Bronchial epithelial cell (primary cell): ENCODE measurements around the gene TIMP3. TPM values are rescaled to one million over a fixed set of nuclear protein-coding genes. Genes with fewer than 3 reads are reported as not detected.

Experiments
- DNase-seq: peaks from one replicate; pipeline ENCODE4 v3.0.0-alpha.2; 2010; ENCODE audit warnings: low read depth
- FAIRE-seq: peaks from 2 replicates; lab custom pipeline; 2011; peaks lifted over from hg19 to GRCh38; lab: Jason Lieb, UNC
- H3K27me3 ChIP-seq: 2 replicates; pipeline ENCODE4 v1.5.1; 2011; ENCODE audit warnings: low read length; ENCODE audit not compliant: control insufficient read depth, insufficient read depth
- H3K36me3 ChIP-seq: 2 replicates; pipeline ENCODE4 v1.5.1; 2011; ENCODE audit warnings: low read length; ENCODE audit not compliant: control insufficient read depth, insufficient read depth
- H3K4me3 ChIP-seq: 2 replicates; pipeline ENCODE4 v1.5.1; 2011; ENCODE audit warnings: mild to moderate bottlenecking, low read depth, low read length, control low read depth
- total RNA-seq: library from RNA; depleted of rRNA; stranded (reverse); fragments of >200 nt; gene quantifications from 2 replicates; pipeline ENCODE4 v1.2.1, GENCODE V29; 2014
- TF ChIP-seq, protein P1 (sequence below): IDR thresholded peaks from 2 replicates; pipeline ENCODE4 v1.5.1; 2011; ENCODE audit warnings: mild to moderate bottlenecking, moderate library complexity, low read length, control low read depth, inconsistent platforms; ENCODE audit not compliant: insufficient read depth, severe bottlenecking

TIMP3 gene
- total RNA-seq, 1 donor from 2014 or later, result 71.1 TPM

DNA sequence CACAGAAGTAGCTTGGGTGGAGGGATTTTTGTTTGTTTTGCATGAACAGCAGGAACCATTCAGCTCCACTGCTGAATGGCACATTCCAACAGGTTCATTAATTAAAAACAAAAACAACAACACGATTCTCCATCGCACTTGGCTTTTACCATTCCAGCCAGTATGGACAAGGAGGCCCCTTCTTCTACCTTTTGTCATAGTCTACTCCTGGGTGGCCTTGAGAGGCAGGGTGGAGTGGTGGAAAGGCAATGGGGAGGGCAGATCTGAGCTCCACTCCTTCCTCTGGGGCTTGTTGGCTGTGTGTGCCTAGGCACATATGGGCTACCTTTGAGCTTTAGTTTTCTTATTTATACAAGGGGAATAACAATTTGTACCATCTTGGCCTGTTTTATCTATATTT, 4.8 kb downstream of the TIMP3 start:
- DNase-seq (no peak), FAIRE-seq (no peak)
- TF ChIP-seq, protein P1, sequence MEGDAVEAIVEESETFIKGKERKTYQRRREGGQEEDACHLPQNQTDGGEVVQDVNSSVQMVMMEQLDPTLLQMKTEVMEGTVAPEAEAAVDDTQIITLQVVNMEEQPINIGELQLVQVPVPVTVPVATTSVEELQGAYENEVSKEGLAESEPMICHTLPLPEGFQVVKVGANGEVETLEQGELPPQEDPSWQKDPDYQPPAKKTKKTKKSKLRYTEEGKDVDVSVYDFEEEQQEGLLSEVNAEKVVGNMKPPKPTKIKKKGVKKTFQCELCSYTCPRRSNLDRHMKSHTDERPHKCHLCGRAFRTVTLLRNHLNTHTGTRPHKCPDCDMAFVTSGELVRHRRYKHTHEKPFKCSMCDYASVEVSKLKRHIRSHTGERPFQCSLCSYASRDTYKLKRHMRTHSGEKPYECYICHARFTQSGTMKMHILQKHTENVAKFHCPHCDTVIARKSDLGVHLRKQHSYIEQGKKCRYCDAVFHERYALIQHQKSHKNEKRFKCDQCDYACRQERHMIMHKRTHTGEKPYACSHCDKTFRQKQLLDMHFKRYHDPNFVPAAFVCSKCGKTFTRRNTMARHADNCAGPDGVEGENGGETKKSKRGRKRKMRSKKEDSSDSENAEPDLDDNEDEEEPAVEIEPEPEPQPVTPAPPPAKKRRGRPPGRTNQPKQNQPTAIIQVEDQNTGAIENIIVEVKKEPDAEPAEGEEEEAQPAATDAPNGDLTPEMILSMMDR, result no peak
- H3K36me3 ChIP-seq, result no peaks in the 10 kb centered on the region
- no peak overlapping the region for H3K4me3 ChIP-seq
- no peaks in the 10 kb centered on the region for H3K27me3 ChIP-seq

DNA sequence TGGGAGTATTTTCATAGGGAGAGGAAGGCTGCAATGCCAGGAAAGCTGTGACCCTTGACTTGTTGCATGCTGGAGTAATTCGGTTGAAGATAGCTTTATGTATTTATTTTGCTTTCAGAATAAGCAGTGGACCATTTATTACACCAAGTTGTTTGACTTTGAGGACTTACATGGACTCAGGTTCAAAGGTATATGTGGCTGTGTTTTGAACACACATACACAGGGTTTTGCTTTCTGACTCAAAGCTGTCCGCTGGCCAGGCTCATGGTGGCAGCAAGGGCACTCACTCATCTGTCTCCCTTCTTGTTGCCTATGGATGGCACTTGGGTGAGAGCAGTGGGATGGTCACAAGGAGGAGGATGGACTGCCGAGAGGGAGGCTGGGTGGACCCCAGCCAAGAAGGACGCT, 6.5 kb downstream of the TIMP3 start:
- H3K36me3 ChIP-seq, result peaks cover 1% of the 10 kb centered on the region
- FAIRE-seq (no peak), DNase-seq (no peak)
- TF ChIP-seq, protein P1, result no peak
- no peaks in the 10 kb centered on the region for H3K27me3 ChIP-seq
- no peak overlapping the region for H3K4me3 ChIP-seq

- no peak for FAIRE-seq
- TF ChIP-seq, protein P1, result no peak
- peaks cover 1% of the 10 kb centered on the region for H3K36me3 ChIP-seq
- no peaks in the 10 kb centered on the region for H3K27me3 ChIP-seq
- H3K4me3 ChIP-seq, result no peak overlapping the region
- DNase-seq, result no peak
Measured at GRCh38 chr22:32809786-32810554, 8.5 kb downstream of the TIMP3 start.

- DNase-seq (peak; percentile 94), FAIRE-seq (peak; percentile 90)
- no peak overlapping the region for H3K4me3 ChIP-seq
Measured at GRCh38 chr22:32810555-32811133, 9.1 kb downstream of the TIMP3 start.

DNA sequence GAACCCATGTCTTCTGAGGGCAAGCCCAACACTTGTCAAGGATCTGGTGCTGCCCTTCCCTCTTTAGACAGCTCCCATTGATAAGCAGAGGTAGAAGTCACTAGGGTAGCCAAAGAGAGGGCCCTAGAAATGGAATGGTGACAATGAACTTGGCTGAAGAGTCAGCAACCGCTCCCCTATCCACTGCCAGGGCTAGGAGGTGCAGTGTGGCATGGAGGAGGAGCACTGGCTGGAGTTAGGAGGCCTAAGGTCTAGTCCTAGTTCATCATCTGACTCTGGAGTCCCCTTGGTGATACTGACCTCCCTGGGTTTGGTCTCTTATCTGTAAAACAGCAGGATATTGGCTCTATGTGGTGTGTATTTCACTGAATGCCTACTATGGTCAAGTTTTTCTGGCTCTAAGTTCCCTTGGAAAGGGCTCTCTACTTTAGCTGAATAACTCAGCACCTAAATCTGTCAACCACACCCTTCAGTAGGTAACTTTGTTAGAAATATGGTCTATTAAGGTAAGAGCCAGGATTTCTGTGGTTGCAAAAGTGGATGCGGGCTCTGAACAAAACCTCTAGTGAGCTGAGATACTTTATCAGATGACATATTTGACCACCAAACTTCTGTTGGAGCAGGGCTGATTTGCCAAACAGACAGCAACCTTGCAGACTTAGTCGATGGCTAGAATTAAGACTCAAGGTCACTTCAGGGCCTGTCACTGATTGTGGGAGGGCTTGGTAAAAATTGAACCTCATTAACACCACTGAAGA, 10.5 kb downstream of the TIMP3 start:
- Histone ChIP-seq H3K4me3 (no peak overlapping the region), H3K36me3 (peaks cover 1% of the 10 kb centered on the region), H3K27me3 (no peaks in the 10 kb centered on the region)
- DNase-seq, result no peak
- peak; percentile 13 for FAIRE-seq
- TF ChIP-seq, protein P1, result no peak

More at GRCh38 chr22:32810555-32811133, 9.1 kb downstream of the TIMP3 start:
- TF ChIP-seq, protein P1, result no peak
- H3K27me3 ChIP-seq, result no peaks in the 10 kb centered on the region
- H3K36me3 ChIP-seq, result peaks cover 1% of the 10 kb centered on the region
